GM21619 (cell line): ENCODE data around the gene TNN.

Experiments used
- ATAC-seq: cut with Tn5 transposase; IDR thresholded peaks from one replicate; pipeline ENCODE4 v1.9.1; 2021; ENCODE audit not compliant: unreplicated experiment

Gene TNN

DNA sequence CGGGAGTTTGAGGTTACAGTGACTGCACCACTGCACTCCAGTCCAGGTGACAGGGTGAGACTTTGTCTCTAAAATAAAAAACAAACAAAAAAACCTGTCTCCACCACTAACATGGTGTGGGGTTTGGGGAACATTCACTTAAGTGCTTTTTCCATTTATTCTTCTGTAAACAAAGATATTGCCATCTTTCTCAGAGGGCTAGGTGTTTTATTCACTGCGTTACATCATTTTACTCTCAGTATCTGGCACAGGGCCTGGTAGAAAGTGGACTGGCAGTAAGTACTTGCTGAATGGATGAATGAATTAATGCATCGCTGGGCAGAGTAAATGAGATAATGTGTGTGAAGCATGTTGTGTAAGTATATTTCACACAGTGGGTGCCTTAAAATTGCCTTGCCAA is 104.9 kb downstream of the TNN start:
- no peak for ATAC-seq

DNA sequence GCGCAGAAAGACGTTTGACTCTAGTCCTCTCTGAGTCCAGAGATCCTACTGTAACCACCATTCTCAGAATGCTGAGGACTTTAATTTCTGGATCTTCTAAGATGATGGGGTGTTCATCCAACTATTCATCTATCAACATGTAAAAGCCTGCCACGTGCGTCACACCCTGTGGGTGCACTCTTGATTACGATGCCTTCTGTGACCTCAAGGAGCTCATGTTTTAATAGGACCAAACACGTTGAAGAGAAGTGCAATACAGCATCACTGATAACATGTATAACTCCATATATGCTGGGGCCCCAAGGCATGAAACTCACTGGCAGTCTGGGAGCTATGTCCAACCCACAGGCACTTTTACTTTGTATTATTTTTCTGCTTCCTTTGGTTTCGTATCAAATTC is 105.9 kb downstream of the TNN start:
- no peak for ATAC-seq

DNA sequence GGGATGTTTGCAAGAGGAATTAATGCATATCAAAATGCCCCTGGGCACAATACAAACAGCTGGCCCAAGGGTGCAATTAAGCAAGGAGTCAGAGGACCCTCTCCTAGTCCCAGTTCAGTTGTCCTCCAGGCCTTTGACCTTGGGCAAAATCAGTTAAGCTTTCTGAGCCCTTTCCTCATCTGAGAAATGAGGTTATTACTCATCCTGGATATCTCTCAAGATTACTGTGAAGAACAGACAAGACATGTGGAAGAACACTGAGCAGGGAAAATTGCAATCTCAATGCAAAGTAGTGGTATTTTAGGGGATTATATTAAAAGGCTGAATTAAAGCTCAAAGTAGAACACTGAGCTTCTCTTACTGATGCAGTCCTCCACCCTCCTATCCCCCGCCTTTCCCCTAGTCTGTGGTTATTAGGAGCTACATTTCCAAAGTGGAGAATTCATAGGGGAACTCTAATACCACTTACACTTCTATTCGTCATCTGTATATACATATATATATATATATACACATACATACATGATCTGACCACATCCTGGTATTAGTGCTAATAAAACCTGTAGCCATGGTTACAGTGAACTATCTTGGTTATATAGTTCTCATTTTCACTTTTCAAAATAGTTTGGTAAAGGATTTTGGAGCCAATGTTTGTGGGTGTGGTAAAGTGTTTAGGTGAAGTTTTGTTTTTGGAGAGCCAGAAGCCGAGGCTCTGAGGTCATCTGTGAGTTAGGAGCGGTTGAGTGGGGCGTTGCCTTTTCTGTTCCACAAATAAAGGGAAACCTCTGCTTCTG is 106.9 kb downstream of the TNN start:
- ATAC-seq, result peak; percentile 91

GRCh38 chr1:175176246-175176645 is 108.6 kb downstream of the TNN start:
- no peak for ATAC-seq

GRCh38 chr1:175178056-175178455 is 110.4 kb downstream of the TNN start:
- ATAC-seq, result no peak

DNA sequence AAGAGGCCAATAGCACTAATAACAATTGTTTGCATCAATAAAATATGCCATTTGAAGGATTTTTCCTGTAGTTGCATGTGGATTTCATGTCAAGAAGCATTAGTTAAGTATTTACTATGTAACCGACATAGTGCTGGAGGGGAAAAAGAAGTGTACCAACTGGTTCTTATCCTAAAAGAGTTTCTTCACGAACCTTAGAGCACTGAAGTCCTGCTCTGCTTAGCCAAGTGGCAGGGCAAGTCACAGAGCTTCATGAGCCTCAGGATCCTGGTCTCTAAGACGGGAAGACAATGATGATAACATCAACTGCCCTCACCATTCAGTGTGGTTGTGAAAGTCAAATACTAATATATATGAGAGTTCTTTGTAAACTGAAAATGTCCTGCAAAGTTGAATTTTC is 110.8 kb downstream of the TNN start:
- ATAC-seq, result no peak

DNA sequence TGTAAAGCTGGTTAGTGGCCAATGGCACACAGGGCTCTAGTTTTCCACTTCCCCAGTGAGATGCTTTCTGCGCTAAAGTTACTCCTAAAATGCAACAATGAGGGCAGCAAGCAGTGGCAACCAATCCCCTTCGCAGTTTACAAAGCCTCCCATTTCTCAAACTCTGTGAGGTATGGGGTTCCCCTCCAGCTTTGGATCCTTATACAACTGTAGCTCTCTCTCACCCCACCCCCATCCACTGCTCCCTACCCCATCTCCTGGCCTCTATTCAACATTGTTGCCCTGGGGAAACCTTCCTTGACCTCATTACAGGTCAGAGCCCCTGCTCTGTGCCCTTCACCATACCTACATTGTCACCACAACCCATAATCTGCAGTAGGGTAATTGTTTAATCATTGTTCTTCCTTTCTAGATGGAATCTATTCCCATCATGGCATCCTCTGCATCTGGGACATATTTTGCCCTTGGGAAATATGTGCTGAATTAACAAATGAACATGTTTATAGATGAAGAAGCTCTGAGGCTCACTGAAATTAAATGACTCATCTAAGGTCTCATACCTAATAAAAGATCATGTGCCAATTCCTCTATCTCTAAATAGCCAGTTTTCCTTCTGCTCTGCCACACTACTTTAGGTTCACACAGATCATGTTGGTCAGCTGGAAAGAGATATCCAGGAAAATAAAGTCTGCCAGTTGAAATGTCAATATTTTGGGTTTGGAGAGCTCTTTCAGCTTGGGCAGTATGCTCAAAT is 112.4 kb downstream of the TNN start:
- no peak for ATAC-seq

DNA sequence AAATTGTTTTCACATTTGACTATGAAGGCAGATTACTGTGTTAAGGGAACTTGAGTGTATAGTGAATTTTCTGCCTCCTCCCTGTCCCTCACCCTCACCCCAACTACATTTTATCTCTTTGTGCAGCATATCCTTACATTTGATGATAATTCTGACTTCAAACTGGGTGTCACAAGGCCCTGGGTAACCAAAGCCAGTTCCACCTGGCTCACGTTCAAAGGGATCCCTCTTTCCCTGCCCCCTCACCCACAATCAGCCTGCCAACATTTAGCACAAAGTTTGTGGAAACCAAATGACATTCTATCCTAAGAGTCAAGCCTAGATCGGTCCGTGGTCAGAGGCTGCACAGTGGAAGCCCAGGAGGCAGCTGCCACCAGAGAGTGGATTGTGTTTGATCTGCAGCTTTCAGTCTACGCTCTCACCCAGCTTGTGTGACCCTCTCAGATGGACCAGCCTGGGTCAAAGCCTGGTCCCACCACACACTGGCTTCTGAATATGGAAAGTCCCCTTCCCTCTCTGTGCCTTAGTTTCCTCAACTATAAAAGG is 114.6 kb downstream of the TNN start:
- ATAC-seq, result no peak

DNA sequence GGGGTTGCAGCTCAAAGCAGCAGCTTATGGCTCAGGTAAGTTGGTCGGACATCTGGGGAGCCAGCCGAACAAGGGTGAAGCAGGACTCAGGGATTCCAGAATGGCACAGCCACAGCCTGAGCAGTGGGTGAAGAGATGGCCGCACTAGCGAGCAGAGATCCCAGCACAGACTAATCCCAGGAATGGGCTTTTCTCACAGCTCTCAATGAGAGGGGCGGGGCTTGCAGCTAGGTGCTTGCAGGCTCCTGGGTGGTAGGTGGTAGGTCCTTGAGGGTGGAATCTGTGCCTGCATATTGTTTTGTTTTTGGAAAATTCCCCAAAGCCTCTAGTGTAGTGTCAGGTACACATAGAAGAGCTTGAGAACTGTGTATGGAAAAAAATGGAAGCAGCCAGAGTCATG is 116.0 kb downstream of the TNN start:
- ATAC-seq, result no peak

DNA sequence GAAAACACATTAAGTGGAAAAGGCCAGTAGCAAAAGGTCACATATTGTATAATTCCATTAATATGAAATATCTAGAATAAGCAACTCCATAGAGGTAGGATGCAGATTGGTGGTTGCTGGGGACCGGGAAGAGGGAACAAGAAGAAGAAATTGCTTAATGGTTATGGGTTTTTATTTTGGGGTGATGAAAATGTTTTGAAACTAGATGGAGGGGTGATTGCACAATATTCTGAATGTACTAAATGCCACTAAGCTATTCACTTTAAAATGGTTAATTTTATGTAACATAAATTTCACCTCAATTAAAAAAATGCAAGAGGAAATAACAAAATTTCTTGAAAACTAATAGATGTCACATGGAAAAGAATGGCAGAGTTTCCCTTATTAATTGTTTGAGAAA is 118.3 kb downstream of the TNN start:
- no peak for ATAC-seq

DNA sequence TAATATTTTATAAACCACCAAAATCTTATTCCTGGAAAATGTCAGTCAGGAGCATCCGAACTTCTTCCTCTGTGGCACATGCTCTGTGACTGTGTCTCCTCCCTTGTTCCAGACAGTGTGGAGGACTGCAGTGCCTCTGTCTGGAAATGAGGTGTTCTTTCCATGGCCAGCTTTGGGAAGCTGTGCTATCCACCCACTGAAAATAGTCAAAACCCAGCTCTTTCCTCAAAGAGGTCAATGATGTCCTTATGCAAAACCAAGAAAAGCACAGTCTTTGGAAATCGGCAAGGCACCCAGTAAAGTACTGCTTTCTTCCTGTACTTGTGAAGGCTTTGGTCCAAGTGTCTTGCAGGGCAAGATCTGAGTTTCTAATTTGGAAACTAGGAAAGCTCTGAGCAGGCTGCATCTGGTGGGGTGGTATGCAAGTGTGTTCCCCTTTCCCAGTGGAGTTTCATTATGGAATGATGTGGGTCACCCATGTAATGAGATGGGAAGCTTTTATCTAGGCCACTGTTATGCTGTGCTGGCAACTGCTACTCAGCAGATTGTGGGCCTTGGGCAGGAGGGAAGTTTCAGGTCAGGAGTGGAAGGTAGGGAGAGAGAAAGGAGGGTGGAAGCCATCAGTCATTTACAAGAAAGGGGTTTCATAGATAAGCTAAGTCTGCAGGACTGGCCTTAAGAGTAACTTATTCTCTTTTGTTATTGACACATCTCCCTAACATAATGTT is 119.0 kb downstream of the TNN start:
- ATAC-seq, result no peak

- peak; percentile 59 for ATAC-seq
These were observed 121.3 kb downstream of the TNN start for GRCh38 chr1:175188936-175189335.

- peak; percentile 25 for ATAC-seq
These were observed 124.0 kb downstream of the TNN start for GRCh38 chr1:175191659-175192058.

GRCh38 chr1:175192111-175192629 is 124.5 kb downstream of the TNN start:
- no peak for ATAC-seq

- peak; percentile 37 for ATAC-seq
These were observed 125.2 kb downstream of the TNN start, which contains the start of gene KIAA0040 for GRCh38 chr1:175192630-175193526. KIAA0040 (minus strand) TSS chr1:175192776; CDS start chr1:175161013, 31,763 bp downstream.

DNA sequence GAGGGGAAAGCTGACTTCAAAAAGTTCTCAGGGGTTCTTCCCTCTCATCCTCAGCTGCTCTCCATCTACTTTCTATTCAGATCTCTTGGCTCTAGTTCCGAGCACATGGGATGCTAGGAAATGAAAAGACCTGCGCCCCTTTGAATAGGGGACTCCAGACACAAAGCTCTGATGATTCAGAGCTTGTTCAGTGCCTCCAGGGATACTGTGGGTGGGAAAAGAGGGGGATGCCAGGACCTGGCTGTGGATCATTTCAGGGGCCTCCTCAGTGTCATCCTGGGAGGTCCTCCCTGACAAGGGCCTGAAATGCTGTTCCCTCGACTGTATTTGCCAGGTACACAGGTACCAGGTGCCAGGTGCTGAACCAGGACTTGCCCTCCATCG is 125.9 kb downstream of the TNN start:
- no peak for ATAC-seq

DNA sequence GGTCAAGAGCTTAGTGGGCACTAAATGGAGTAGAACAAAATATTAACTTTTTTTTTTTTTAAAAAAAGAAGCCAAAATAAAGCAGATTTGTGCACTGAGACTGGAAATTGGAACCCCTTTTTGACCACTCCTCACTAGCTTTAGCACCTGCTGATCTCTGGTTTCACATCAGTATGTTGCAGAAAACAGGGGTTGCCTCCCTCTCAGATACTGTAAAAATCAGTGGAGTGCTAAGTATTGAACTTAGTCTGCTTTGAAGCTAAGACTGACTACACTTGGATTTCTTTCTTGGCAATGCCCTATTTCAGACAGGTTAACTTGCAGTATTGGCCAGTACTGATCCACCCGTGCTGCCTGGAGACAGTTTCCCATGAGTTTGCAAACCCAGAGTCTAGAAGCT is 127.6 kb downstream of the TNN start:
- no peak for ATAC-seq

DNA sequence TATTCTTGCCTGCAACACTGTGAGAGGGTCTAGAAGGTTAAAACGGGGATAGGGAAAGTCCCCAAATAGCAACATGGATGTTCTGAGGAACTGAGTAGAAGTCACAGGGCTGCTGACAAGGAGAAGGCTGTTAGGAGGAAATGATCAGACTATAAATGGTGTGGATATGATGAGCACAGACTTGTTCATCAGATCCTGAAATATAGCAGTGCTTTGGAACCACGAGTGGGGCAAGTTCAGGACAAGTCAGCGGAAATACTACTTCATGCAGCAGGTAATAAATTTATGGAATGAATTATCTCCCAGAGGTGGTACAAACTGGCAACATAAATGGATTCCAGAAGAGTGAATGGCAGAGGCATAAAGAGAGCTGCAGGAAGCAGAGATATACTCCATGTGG is 128.2 kb downstream of the TNN start:
- no peak for ATAC-seq

- no peak for ATAC-seq
These were observed 129.9 kb downstream of the TNN start for GRCh38 chr1:175197531-175197930.
